Tibial nerve (tissue), 4 donors: ENCODE data around the gene ECSIT. TPM values are rescaled to one million over a fixed set of nuclear protein-coding genes. Genes with fewer than 3 reads are reported as not detected.

Experiments
- DNase-seq, 2 donors: peaks; one replicate each; pipeline ENCODE4 v3.0.0-alpha.2; 2019; ENCODE audit warnings: low spot score in 2 of 2
- H3K27ac ChIP-seq, 4 donors: fragments of 200-600 bp; sonication (generic) in 3 of 4; one replicate each; pipeline ENCODE4 v1.5.1; 2017 to 2019; ENCODE audit warnings: mild to moderate bottlenecking in 1 of 4
- H3K27me3 ChIP-seq, 2 donors: fragments of 200-600 bp; sonication (generic) in 1 of 2; one replicate each; pipeline versions ENCODE4 v1.5.1 to v1.6.0; 2017 to 2019
- H3K36me3 ChIP-seq, 3 donors: fragments of 200-600 bp; sonication (generic); one replicate each; pipeline ENCODE4 v1.5.1; 2018 to 2019
- H3K4me1 ChIP-seq, 4 donors: fragments of 200-600 bp; sonication (generic) in 3 of 4; one replicate each; pipeline ENCODE4 v1.5.1; 2017 to 2019
- H3K4me3 ChIP-seq, 4 donors: fragments of 200-600 bp; sonication (generic) in 3 of 4; one replicate each; pipeline ENCODE4 v1.5.1; 2017 to 2019; ENCODE audit warnings: mild to moderate bottlenecking in 1 of 4, moderate library complexity in 1 of 4
- H3K9me3 ChIP-seq, 4 donors: fragments of 200-600 bp; sonication (generic) in 3 of 4; one replicate each; pipeline ENCODE4 v1.5.1; 2017 to 2019
- EP300 ChIP-seq, 2 donors: sonication (generic); formaldehyde crosslinking; IDR thresholded peaks; one replicate each; pipeline ENCODE4 v1.6.1; 2017; ENCODE audit warnings: antibody characterized with exemption in 2 of 2, mild to moderate bottlenecking in 1 of 2
- POLR2A ChIP-seq, 2 donors: fragments of 450-650 bp; IDR thresholded peaks; one replicate each; pipeline ENCODE4 v1.6.1; 2017; ENCODE audit warnings: antibody characterized with exemption in 2 of 2, mild to moderate bottlenecking in 2 of 2, moderate library complexity in 2 of 2
- WGBS, 2 donors: methylation state at CpG; one replicate each; pipeline ENCODE4 v1.1.5; 2018; 5-methylcytosine and 5-hydroxymethylcytosine counted together
- total RNA-seq, 4 donors: library from RNA; depleted of rRNA; stranded (reverse); fragments of >200 nt; gene quantifications; one replicate each; pipeline ENCODE4 v1.1.0, GENCODE V29; 2016
- TF ChIP-seq, protein P1 (sequence below), 5 experiments: fragments of 200-600 bp in 3 of 5; fragments of 450-650 bp in 2 of 5; sonication (generic) in 3 of 5; IDR thresholded peaks; one replicate each; pipeline ENCODE4 v1.5.1; 2016 to 2019; ENCODE audit warnings: antibody characterized with exemption in 5 of 5, mild to moderate bottlenecking in 3 of 5, moderate library complexity in 2 of 5

ECSIT gene
- total RNA-seq, 4 donors from 2014 or later, result 45.2 to 81.6 (median 58.4) TPM

DNA sequence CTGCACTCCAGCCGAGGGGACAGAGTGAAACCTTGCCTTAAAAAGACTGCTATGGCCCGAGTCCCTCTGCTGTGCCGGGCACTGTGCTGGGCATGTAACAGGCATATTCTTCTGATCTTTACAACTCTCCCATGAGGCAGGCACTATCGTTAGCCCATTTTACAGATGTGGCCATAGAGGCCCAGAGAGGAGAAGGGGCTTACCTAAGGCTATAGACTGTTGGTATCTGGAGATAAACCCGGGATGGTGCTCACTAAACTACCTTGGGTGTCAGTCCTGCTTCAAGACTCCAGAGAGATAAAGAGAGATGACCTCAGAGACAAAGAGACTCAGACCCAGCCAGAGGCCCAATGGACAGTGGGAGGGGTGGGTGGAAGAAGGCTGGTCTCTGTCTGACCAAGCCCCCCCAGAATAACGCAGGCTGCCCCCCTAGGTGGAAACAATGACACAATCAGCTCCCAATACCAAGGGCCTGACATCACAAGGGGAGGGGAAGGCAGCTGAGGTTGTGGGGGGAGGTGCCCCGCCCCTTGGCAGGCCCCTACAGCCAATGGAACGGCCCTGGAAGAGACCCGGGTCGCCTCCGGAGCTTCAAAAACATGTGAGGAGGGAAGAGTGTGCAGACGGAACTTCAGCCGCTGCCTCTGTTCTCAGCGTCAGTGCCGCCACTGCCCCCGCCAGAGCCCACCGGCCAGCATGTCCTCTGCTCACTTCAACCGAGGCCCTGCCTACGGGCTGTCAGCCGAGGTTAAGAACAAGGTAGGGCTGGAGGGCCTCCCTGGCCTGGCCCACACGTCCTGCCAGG lies 9.5 kb upstream of the ECSIT start, which contains the start of gene CNN1:
TSS of gene CNN1 (plus strand) at position 620 of the 805 bp plus-strand sequence. CDS start at position 697, 77 bp downstream.
- TF ChIP-seq EP300 (IDR thresholded peaks at IDR 0.05) (peak in 1 of 2 donors; percentile 48), POLR2A (IDR thresholded peaks at IDR 0.05) (peak in 1 of 2 donors; percentile 46)
- TF ChIP-seq, protein P1, sequence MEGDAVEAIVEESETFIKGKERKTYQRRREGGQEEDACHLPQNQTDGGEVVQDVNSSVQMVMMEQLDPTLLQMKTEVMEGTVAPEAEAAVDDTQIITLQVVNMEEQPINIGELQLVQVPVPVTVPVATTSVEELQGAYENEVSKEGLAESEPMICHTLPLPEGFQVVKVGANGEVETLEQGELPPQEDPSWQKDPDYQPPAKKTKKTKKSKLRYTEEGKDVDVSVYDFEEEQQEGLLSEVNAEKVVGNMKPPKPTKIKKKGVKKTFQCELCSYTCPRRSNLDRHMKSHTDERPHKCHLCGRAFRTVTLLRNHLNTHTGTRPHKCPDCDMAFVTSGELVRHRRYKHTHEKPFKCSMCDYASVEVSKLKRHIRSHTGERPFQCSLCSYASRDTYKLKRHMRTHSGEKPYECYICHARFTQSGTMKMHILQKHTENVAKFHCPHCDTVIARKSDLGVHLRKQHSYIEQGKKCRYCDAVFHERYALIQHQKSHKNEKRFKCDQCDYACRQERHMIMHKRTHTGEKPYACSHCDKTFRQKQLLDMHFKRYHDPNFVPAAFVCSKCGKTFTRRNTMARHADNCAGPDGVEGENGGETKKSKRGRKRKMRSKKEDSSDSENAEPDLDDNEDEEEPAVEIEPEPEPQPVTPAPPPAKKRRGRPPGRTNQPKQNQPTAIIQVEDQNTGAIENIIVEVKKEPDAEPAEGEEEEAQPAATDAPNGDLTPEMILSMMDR (IDR thresholded peaks at IDR 0.05), result no peak
- Histone ChIP-seq H3K4me3 (peak within 1 kb of the TSS; percentile 14 to 43 (median 18)), H3K9me3 (no peaks in the 10 kb centered on the region), H3K36me3 (no peaks in the 10 kb centered on the region), H3K4me1 (peaks cover 0 to 35% (median 11%) of the 10 kb centered on the region in 4 donors), H3K27ac (peak within 1 kb of the TSS; percentile 53 to 86 (median 76)), H3K27me3 (peaks cover 0 to 22% of the 10 kb centered on the region in 2 donors)
- 21% methylated on average over 21 of the region's 21 CpGs for WGBS, 2 donors
- peak in 1 of 2 donors; percentile 13 for DNase-seq

DNA sequence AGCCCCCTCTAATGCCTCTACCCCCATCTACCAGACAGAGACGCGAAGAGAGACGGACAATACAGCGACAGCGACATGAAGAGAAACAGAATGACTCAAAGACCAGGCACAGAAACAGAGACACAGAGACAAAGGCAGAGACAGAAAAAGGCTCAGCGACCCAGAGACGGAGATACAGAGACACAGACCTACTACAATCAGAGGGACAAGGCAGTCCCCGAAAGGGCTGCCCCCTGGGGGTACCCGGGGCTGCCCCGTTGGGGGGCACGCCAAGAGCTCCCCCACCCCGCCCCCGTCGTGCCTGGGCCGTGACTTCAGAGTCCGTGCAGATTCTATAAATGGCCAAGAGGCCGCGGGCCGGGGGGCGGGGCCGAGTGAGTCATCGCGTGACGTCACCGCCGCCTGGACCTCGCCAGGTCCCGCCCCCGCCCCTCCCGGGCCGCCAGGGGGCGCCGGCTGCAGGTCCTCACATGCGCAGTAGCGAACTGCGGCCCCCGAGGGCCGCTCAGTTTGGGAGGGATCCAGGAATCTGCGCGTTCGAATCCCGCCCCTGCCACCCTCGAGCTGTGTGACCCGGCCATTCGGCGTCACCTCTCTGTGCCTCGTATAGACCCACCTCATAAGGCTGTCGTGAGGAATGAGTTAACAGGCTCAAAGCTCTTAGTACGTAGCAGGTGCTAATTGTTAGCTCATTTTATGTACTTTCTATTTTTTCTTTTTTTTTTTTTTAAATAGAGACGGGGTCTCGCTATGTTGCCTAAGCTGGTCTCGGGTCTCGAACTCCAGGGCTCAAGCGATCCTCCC lies 7.1 kb upstream of the ECSIT start:
- Histone ChIP-seq H3K4me1 (peaks cover 0 to 35% (median 11%) of the 10 kb centered on the region in 4 donors), H3K4me3 (peak overlapping the region; percentile 12 to 47 (median 20)), H3K27me3 (peaks cover 0 to 22% of the 10 kb centered on the region in 2 donors), H3K27ac (peak overlapping the region; percentile 71 to 92 (median 85)), H3K36me3 (no peaks in the 10 kb centered on the region), H3K9me3 (no peaks in the 10 kb centered on the region)
- TF ChIP-seq EP300 (IDR thresholded peaks at IDR 0.05) (peak; percentile 47 to 82), POLR2A (IDR thresholded peaks at IDR 0.05) (peak in 1 of 2 donors; percentile 61)
- TF ChIP-seq, protein P1 (IDR thresholded peaks at IDR 0.05), result peak; percentile 89 to 95 (median 91)
- WGBS, 2 donors, result 12 to 14% methylated on average over 32 to 48 of the region's 54 CpGs
- DNase-seq, result peak; percentile 83 to 84

DNA sequence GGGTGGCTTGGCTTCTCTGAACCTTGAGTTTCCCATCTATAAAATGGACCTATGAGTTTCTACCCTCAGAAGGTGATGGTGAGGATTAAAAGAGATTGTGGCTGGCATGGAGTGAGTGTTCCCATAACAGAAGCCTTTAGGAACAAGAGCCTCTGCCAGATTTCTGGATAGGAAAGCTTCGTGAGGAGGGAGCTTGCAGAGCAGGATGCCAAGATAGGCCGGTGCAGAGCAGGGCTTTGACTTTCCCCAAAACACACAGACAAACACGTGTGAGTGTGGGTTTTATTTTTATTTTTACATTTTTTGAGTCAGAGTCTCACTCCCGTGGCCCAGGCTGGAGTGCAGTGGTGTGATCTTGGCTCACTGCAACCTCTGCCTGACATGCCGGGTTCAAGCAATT lies 6.0 kb upstream of the ECSIT start:
- Histone ChIP-seq H3K27ac (peak overlapping the region; percentile 71 to 92 (median 85)), H3K27me3 (peaks cover 0 to 16% of the 10 kb centered on the region in 2 donors), H3K9me3 (no peaks in the 10 kb centered on the region), H3K36me3 (no peaks in the 10 kb centered on the region), H3K4me1 (peaks cover 0 to 40% (median 11%) of the 10 kb centered on the region in 4 donors), H3K4me3 (no peak overlapping the region)
- DNase-seq, result no peak
- TF ChIP-seq, protein P1 (IDR thresholded peaks at IDR 0.05), result no peak
- no peak for TF ChIP-seq EP300 (IDR thresholded peaks at IDR 0.05)
- no peak for TF ChIP-seq POLR2A (IDR thresholded peaks at IDR 0.05)
- WGBS, 2 donors, result 38 to 39% methylated on average over 5 of the region's 5 CpGs

DNA sequence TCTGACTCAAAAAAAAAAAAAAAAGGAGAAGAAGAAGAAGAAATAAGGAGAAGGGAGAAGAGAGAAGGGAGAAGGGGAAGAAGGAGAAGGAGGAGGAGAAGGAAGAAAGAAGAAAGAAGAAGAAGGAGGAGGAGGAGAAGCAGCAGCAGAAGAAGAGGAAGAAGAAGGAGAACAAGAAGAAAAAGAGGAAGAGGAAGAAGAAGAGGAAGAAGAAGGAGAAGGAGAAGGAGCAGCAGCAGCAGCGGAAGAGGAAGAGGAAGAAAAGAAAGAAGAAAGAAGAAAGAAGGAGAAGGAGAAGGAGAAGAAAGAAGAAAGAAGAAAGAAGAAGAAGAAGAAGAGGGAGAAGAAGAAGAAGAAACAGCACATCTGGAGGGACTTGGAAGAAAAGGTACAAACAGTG lies 5.6 kb upstream of the ECSIT start:
- Histone ChIP-seq H3K27me3 (peaks cover 0 to 12% of the 10 kb centered on the region in 2 donors), H3K27ac (peak overlapping the region in 2 of 4 donors; percentile 86 to 92), H3K36me3 (no peaks in the 10 kb centered on the region), H3K4me1 (peaks cover 0 to 40% (median 11%) of the 10 kb centered on the region in 4 donors), H3K9me3 (no peaks in the 10 kb centered on the region), H3K4me3 (no peak overlapping the region)
- DNase-seq, result no peak
- WGBS, 2 donors, result 83 to 88% methylated on average over 1 of the region's 1 CpG
- TF ChIP-seq POLR2A (IDR thresholded peaks at IDR 0.05) (no peak), EP300 (IDR thresholded peaks at IDR 0.05) (no peak)
- TF ChIP-seq, protein P1 (IDR thresholded peaks at IDR 0.05), result no peak
